Chondrocyte (in vitro differentiated cells): ENCODE data around the gene MISP3. TPM values are rescaled to one million over a fixed set of nuclear protein-coding genes. Genes with fewer than 3 reads are reported as not detected.

Experiments used
- DNase-seq: peaks from one replicate; pipeline ENCODE4 v3.0.0; 2021; ENCODE audit warnings: mixed read lengths, low spot score
- H3K27ac Mint-ChIP-seq: one replicate; pipeline ENCODE4 v1.8.0; 2021; ENCODE audit warnings: mild to moderate bottlenecking, moderate library complexity, mixed read lengths; ENCODE audit not compliant: unreplicated experiment
- H3K27me3 Mint-ChIP-seq: 2 replicates; pipeline ENCODE4 v1.8.0; 2021; ENCODE audit warnings: low read depth, mixed read lengths
- H3K36me3 Mint-ChIP-seq: 2 replicates; pipeline ENCODE4 v1.8.0; 2021; ENCODE audit warnings: low read depth, mixed read lengths
- H3K4me1 Mint-ChIP-seq: 2 replicates; pipeline ENCODE4 v1.8.0; 2021; ENCODE audit warnings: low read depth, mild to moderate bottlenecking, mixed read lengths
- H3K4me3 Mint-ChIP-seq: one replicate; pipeline ENCODE4 v1.8.0; 2021; ENCODE audit warnings: mild to moderate bottlenecking, moderate library complexity, mixed read lengths; ENCODE audit not compliant: unreplicated experiment
- H3K9me3 Mint-ChIP-seq: 2 replicates; pipeline ENCODE4 v1.8.0; 2021; ENCODE audit warnings: low read depth, mixed read lengths
- CTCF ChIP-seq: fragments of 200-600 bp; sonication (generic); IDR thresholded peaks from 2 replicates; pipeline ENCODE4 v1.5.0; 2021; ENCODE audit warnings: antibody characterized with exemption, mild to moderate bottlenecking, moderate library complexity
- total RNA-seq: library from RNA; stranded (reverse); gene quantifications from 3 replicates; pipeline ENCODE4 v1.2.1, GENCODE V29; 2021

Gene MISP3
- total RNA-seq, 1 donor from 2014 or later = 2.0 TPM

GRCh38 chr19:14093117-14093823, 20.7 kb downstream of the MISP3 start:
- H3K36me3 Mint-ChIP-seq = peaks cover 14% of the 10 kb centered on the region
- H3K4me1 Mint-ChIP-seq = peaks cover 16% of the 10 kb centered on the region
- no peaks in the 10 kb centered on the region for H3K27me3 Mint-ChIP-seq
- no peak for DNase-seq
- no peak for TF ChIP-seq CTCF
- no peak overlapping the region for H3K4me3 Mint-ChIP-seq
- H3K9me3 Mint-ChIP-seq = peaks cover 8% of the 10 kb centered on the region
- H3K27ac Mint-ChIP-seq = no peak overlapping the region

DNA sequence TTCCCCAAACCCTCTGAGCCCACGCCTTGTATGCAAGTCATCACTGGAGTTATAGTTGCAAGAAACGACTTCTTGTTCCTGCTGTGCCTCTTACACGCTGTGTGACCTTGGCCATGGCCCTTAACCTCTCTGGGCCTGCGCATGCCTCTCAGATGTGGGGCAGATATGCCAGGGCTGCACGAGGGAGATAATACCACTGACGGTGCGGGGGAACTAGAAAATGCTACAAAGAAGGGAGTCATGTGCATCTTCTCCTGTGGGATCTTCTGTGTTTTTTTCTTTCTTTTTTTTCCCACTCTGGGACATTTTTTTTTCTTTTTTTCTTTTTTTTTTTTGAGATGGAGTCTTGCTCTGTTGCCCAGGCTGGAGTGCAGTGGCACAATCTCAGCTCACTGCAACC, 22.3 kb downstream of the MISP3 start:
- no peak for TF ChIP-seq CTCF
- Mint-ChIP-seq H3K27ac (no peak overlapping the region), H3K4me3 (no peak overlapping the region), H3K9me3 (peaks cover 8% of the 10 kb centered on the region), H3K27me3 (no peaks in the 10 kb centered on the region), H3K36me3 (peaks cover 10% of the 10 kb centered on the region), H3K4me1 (peaks cover 10% of the 10 kb centered on the region)
- no peak for DNase-seq

- H3K27me3 Mint-ChIP-seq = no peaks in the 10 kb centered on the region
- peaks cover 8% of the 10 kb centered on the region for H3K4me1 Mint-ChIP-seq
- peaks cover 8% of the 10 kb centered on the region for H3K9me3 Mint-ChIP-seq
- TF ChIP-seq CTCF = peak; percentile 29
- H3K4me3 Mint-ChIP-seq = no peak overlapping the region
- no peak for DNase-seq
- H3K27ac Mint-ChIP-seq = no peak overlapping the region
- H3K36me3 Mint-ChIP-seq = peaks cover 14% of the 10 kb centered on the region
Measured at GRCh38 chr19:14096272-14096992, 23.8 kb downstream of the MISP3 start.

DNA sequence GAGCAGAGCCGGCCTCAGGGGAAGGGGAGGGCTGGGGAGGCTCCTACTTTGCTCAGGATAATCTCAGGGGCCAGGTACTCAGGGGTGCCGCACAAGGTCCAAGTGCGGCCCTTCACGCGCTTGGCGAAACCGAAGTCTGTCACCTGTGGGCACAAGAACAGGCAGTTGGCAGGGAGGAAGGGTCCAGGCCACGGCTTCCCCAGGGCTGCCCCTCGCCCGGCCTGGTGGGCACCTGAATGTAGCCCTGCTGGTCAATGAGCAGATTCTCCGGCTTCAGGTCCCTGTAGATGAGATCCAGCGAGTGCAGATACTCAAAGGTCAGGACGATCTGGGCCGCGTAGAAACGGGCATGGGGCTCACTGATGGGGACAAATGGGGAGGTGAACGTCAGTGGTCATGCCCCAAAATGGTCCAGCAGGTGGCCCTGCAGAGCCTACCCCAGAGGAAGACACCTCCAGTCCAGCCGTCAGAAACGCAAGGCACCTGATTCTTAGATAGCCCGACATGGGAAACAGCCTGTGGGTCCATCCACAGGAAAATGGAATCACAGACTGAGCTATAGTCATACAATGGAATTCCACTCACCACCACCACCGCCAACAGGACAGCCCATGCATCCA, 25.1 kb downstream of the MISP3 start:
- TF ChIP-seq CTCF = peak; percentile 37
- no peaks in the 10 kb centered on the region for H3K4me1 Mint-ChIP-seq
- H3K4me3 Mint-ChIP-seq = no peak overlapping the region
- H3K9me3 Mint-ChIP-seq = peaks cover 8% of the 10 kb centered on the region
- H3K36me3 Mint-ChIP-seq = peaks cover 16% of the 10 kb centered on the region
- H3K27ac Mint-ChIP-seq = no peak overlapping the region
- no peaks in the 10 kb centered on the region for H3K27me3 Mint-ChIP-seq
- no peak for DNase-seq

DNA sequence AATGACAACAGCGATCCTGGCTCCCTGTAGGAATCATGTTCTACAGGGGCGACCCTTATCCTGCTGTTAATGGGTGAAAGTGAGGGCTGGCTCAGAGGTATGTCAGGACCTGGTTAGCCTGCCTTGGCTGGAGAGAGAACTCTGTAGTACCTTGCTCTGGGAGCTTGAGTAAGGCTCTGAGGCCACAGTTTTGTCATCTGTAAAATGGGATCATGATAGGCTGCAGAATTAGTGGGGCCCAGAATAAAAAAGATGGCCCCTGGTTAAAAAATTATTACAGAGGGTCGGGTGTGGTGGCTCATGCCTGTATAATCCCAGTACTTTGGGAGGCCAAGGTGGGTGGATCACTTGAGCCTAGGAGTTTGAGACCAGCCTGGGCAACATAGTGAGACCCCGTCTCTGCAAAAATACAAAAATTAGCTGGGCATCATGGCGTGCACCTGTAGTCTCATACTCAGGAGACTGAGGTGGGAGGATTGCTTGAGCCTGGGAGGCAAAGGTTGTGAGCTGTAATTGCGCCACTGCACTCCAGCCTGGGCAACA, 28.5 kb downstream of the MISP3 start:
- Mint-ChIP-seq H3K27me3 (no peaks in the 10 kb centered on the region), H3K36me3 (peaks cover 20% of the 10 kb centered on the region), H3K4me1 (no peaks in the 10 kb centered on the region), H3K27ac (no peak overlapping the region), H3K9me3 (no peaks in the 10 kb centered on the region), H3K4me3 (no peak overlapping the region)
- no peak for TF ChIP-seq CTCF
- DNase-seq = no peak
